OCI-LY3 (cell line): ENCODE data around the gene FDPS.

Experiments
- H2AFZ ChIP-seq: fragments of 200-600, 300-600 bp; shearing (Covaris generic); 2 replicates; pipeline ENCODE4 v1.6.0; 2014; ENCODE audit warnings: antibody characterized with exemption, low read depth, low read length
- H3K27ac ChIP-seq: fragments of 200-600, 300-600 bp; sonication (generic); 2 replicates; pipeline ENCODE4 v1.5.1; 2014; ENCODE audit warnings: mild to moderate bottlenecking, low read length, moderate library complexity, mixed read lengths
- H3K27me3 ChIP-seq: fragments of 200-600, 300-600 bp; sonication (generic); 2 replicates; pipeline ENCODE4 v1.6.1; 2014; ENCODE audit warnings: low read depth, low read length, mixed read lengths
- H3K36me3 ChIP-seq: fragments of 200-600, 300-600 bp; sonication (generic); replicated peaks from 2 replicates; pipeline ENCODE3; 2014; ENCODE audit warnings: low read depth, low read length, mixed read lengths
- H3K4me1 ChIP-seq: fragments of 300-600, 200-600 bp; sonication (generic); 2 replicates; pipeline ENCODE4 v1.6.1; 2014; ENCODE audit warnings: low read length, mixed read lengths
- H3K4me2 ChIP-seq: fragments of 200-600, 300-600 bp; sonication (generic); 2 replicates; pipeline ENCODE4 v1.6.1; 2014; ENCODE audit warnings: low read length, mixed read lengths
- H3K4me3 ChIP-seq: fragments of 300-600, 200-600 bp; sonication (generic); 2 replicates; pipeline ENCODE4 v1.5.1; 2014; ENCODE audit warnings: antibody characterized with exemption, mild to moderate bottlenecking, low read length, moderate library complexity
- H3K79me2 ChIP-seq: fragments of 300-600, 200-600 bp; shearing (Covaris generic); 2 replicates; pipeline ENCODE4 v1.6.1; 2014; ENCODE audit warnings: mild to moderate bottlenecking, low read length, mixed read lengths
- H3K9ac ChIP-seq: fragments of 300-600, 200-600 bp; shearing (Covaris generic); 2 replicates; pipeline ENCODE4 v1.6.0; 2014; ENCODE audit warnings: mild to moderate bottlenecking, low read length, moderate library complexity
- H3K9me3 ChIP-seq: fragments of 200-600, 300-600 bp; shearing (Covaris generic); 2 replicates; pipeline ENCODE4 v1.6.1; 2014; ENCODE audit warnings: low read length, mixed read lengths; ENCODE audit not compliant: insufficient read depth
- H4K20me1 ChIP-seq: fragments of 200-600, 300-600 bp; sonication (generic); 2 replicates; pipeline ENCODE4 v1.6.1; 2016; ENCODE audit warnings: low read length, mixed read lengths; ENCODE audit not compliant: insufficient read depth
- EZH2phosphoT487 ChIP-seq: fragments of 200-600 bp; shearing (Covaris generic); IDR thresholded peaks from 2 replicates; pipeline ENCODE4 v1.6.1; 2018; ENCODE audit warnings: antibody characterized with exemption, mixed run types, low read depth
- TF ChIP-seq, protein P1 (sequence below): fragments of 200-600, 300-600 bp; sonication (generic); IDR thresholded peaks from 2 replicates; pipeline ENCODE4 v1.5.1; 2014; ENCODE audit warnings: antibody characterized with exemption, low read length, low read depth

FDPS gene

GRCh38 chr1:155297384-155297783 lies 11.3 kb upstream of the FDPS start:
- Histone ChIP-seq H3K9ac (no peak overlapping the region), H3K4me3 (no peak overlapping the region), H3K36me3 (no peaks in the 10 kb centered on the region), H4K20me1 (no peaks in the 10 kb centered on the region), H3K27ac (no peak overlapping the region), H3K4me1 (peaks cover 8% of the 10 kb centered on the region), H3K79me2 (no peaks in the 10 kb centered on the region), H2AFZ (peak overlapping the region; percentile 72), H3K4me2 (peak overlapping the region; percentile 26), H3K9me3 (no peaks in the 10 kb centered on the region), H3K27me3 (no peaks in the 10 kb centered on the region)
- TF ChIP-seq EZH2phosphoT487 = no peak
- TF ChIP-seq, protein P1, sequence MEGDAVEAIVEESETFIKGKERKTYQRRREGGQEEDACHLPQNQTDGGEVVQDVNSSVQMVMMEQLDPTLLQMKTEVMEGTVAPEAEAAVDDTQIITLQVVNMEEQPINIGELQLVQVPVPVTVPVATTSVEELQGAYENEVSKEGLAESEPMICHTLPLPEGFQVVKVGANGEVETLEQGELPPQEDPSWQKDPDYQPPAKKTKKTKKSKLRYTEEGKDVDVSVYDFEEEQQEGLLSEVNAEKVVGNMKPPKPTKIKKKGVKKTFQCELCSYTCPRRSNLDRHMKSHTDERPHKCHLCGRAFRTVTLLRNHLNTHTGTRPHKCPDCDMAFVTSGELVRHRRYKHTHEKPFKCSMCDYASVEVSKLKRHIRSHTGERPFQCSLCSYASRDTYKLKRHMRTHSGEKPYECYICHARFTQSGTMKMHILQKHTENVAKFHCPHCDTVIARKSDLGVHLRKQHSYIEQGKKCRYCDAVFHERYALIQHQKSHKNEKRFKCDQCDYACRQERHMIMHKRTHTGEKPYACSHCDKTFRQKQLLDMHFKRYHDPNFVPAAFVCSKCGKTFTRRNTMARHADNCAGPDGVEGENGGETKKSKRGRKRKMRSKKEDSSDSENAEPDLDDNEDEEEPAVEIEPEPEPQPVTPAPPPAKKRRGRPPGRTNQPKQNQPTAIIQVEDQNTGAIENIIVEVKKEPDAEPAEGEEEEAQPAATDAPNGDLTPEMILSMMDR = no peak

DNA sequence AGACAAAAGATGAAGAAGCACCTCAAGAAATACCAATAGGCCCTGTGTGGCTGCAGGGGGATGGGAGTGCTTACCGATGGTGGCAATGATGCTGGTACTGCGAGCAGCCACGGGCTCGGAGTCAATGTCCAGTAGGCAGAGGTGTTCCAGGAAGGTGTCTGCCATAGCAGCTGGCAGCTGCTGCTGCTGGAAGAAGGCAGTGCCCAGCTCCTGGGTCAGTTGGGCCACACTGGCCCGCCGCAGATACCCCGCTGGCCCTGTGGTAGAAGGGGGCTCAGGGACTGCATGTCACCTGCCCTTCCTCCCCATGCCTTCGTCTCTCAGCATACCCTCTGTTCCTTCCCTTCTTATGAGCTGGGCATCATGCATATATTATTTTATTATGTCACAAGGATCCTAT lies 8.6 kb upstream of the FDPS start:
- Histone ChIP-seq H4K20me1 (no peaks in the 10 kb centered on the region), H3K4me2 (no peak overlapping the region), H3K27me3 (no peaks in the 10 kb centered on the region), H3K4me3 (no peak overlapping the region), H2AFZ (no peak overlapping the region), H3K27ac (no peak overlapping the region), H3K79me2 (no peaks in the 10 kb centered on the region), H3K36me3 (no peaks in the 10 kb centered on the region), H3K4me1 (peaks cover 23% of the 10 kb centered on the region), H3K9ac (no peak overlapping the region), H3K9me3 (no peaks in the 10 kb centered on the region)
- TF ChIP-seq, protein P1 = no peak
- TF ChIP-seq EZH2phosphoT487 = no peak

DNA sequence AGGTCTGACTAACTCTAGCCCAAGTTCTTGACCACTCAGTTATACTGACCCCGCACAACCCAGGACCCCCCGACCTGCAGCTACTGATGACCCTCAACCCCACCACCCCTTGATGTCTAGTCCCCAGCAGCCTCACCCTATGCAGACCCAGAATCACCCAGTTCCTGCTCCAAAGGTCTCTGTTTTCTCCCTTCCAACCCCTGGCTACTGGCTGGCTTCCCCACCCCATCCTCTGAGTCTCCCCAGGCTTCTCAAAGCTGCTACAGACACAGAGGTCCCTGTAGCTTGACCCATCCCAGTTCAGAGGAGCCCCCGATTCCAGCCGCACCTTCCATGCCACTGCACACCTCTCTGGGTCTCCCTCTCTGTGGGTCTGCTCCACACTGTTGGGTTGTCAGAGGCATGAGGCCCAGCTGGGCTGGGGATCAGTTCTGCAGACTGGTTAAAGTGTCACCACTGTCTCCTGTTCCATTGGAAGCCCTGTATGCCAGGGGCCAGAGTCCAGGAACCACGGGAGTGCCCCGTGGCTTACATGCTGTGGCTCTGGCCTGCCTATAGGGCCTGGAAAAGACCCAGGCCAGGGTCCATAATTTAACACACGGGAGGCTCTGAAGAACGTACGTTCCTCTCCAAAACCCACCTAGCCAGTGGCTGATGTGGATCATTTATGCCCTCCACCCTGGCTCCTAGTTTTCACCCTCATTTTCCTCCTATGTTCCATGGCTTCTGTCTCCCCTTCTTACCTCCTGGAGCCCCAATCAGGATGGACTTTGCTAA lies 7.9 kb upstream of the FDPS start:
- H4K20me1 ChIP-seq = no peaks in the 10 kb centered on the region
- H3K9me3 ChIP-seq = no peaks in the 10 kb centered on the region
- TF ChIP-seq, protein P1 = no peak
- no peak for TF ChIP-seq EZH2phosphoT487
- H3K4me2 ChIP-seq = no peak overlapping the region
- H3K4me1 ChIP-seq = peaks cover 30% of the 10 kb centered on the region
- H3K9ac ChIP-seq = no peak overlapping the region
- no peak overlapping the region for H3K4me3 ChIP-seq
- H3K79me2 ChIP-seq = no peaks in the 10 kb centered on the region
- H3K27ac ChIP-seq = no peak overlapping the region
- H3K27me3 ChIP-seq = no peaks in the 10 kb centered on the region
- no peaks in the 10 kb centered on the region for H3K36me3 ChIP-seq
- no peak overlapping the region for H2AFZ ChIP-seq

GRCh38 chr1:155301342-155301841 lies 7.3 kb upstream of the FDPS start, which contains the start of gene PKLR:
TSS of gene PKLR (minus strand) at chr1:155301438. CDS start at chr1:155301395, 43 bp downstream.
- H3K36me3 ChIP-seq = no peaks in the 10 kb centered on the region
- no peak within 1 kb of the TSS for H3K4me2 ChIP-seq
- H3K27me3 ChIP-seq = no peaks in the 10 kb centered on the region
- no peak within 1 kb of the TSS for H3K4me3 ChIP-seq
- H3K79me2 ChIP-seq = no peaks in the 10 kb centered on the region
- H3K27ac ChIP-seq = no peak within 1 kb of the TSS
- H3K9ac ChIP-seq = no peak within 1 kb of the TSS
- no peaks in the 10 kb centered on the region for H4K20me1 ChIP-seq
- H2AFZ ChIP-seq = no peak within 1 kb of the TSS
- TF ChIP-seq, protein P1 = no peak
- TF ChIP-seq EZH2phosphoT487 = no peak
- H3K4me1 ChIP-seq = peaks cover 35% of the 10 kb centered on the region
- H3K9me3 ChIP-seq = no peaks in the 10 kb centered on the region
